HTERT RPE-1 (cell line): ENCODE measurements around the gene HDAC2.
"Not testable (repeated sequence)": the region's sequence is repeated elsewhere in the genome, so short reads cannot be mapped to it uniquely, and the experiment has no call there.

Source experiments
- in situ Hi-C: fragments of 300-500 bp; cut with MboI; formaldehyde crosslinking; loops from 4 replicates; pipeline ENCODE4 v1.14.3; 2020; ENCODE audit warnings: low sequenced_read_pairs

The HDAC2 gene

GRCh38 chr6:113970805-113971676, at the start of gene HDAC2:
TSS of gene HDAC2 (minus strand) at chr6:113971148. CDS start at chr6:113970908, 240 bp downstream.
- in situ Hi-C loops: no loop called here

- in situ Hi-C loops: no loop called here
Measured at GRCh38 chr6:114020196-114020595, 49.2 kb upstream of the HDAC2 start.

- in situ Hi-C loops: not testable (repeated sequence)
Measured at GRCh38 chr6:114017146-114017545, 46.2 kb upstream of the HDAC2 start.

GRCh38 chr6:114014106-114014505, 43.2 kb upstream of the HDAC2 start:
- in situ Hi-C loops: not testable (repeated sequence)

- in situ Hi-C loops: not testable (repeated sequence)
Measured at GRCh38 chr6:114011486-114011885, 40.5 kb upstream of the HDAC2 start.

GRCh38 chr6:114010540-114010939, 39.6 kb upstream of the HDAC2 start:
- in situ Hi-C loops: no loop called here

- in situ Hi-C loops: no loop called here
Measured at GRCh38 chr6:114009192-114009591, 38.2 kb upstream of the HDAC2 start.

- in situ Hi-C loops: no loop called here
Measured at GRCh38 chr6:114008331-114008730, 37.4 kb upstream of the HDAC2 start.

GRCh38 chr6:114007516-114007915, 36.6 kb upstream of the HDAC2 start:
- in situ Hi-C loops: no loop called here

GRCh38 chr6:114001354-114001753, 30.4 kb upstream of the HDAC2 start:
- in situ Hi-C loops: no loop called here

GRCh38 chr6:114000069-114000468, 29.1 kb upstream of the HDAC2 start:
- in situ Hi-C loops: no loop called here

- in situ Hi-C loops: no loop called here
Measured at GRCh38 chr6:113999284-113999683, 28.3 kb upstream of the HDAC2 start.

- in situ Hi-C loops: no loop called here
Measured at GRCh38 chr6:113998811-113999210, 27.9 kb upstream of the HDAC2 start.

GRCh38 chr6:113997116-113997515, 26.2 kb upstream of the HDAC2 start:
- in situ Hi-C loops: no loop called here

- in situ Hi-C loops: no loop called here
Measured at GRCh38 chr6:113995634-113996033, 24.7 kb upstream of the HDAC2 start.

GRCh38 chr6:113994934-113995342, 24.0 kb upstream of the HDAC2 start:
- in situ Hi-C loops: no loop called here

GRCh38 chr6:113989675-113990074, 18.7 kb upstream of the HDAC2 start:
- in situ Hi-C loops: no loop called here

GRCh38 chr6:113982675-113983074, 11.7 kb upstream of the HDAC2 start:
- in situ Hi-C loops: not testable (repeated sequence)

GRCh38 chr6:113982055-113982550, 11.2 kb upstream of the HDAC2 start:
- in situ Hi-C loops: no loop called here

GRCh38 chr6:113980937-113981554, 10.1 kb upstream of the HDAC2 start:
- in situ Hi-C loops: no loop called here

- in situ Hi-C loops: no loop called here
Measured at GRCh38 chr6:113979937-113980336, 9.0 kb upstream of the HDAC2 start.

- in situ Hi-C loops: no loop called here
Measured at GRCh38 chr6:113978084-113978675, 7.2 kb upstream of the HDAC2 start.
